A549 (cell line): ENCODE results near the gene PCNX2.

ENCODE experiments used
- TP53 ChIP-seq: fragments of 250-450 bp; sonication (Bioruptor Pico); IDR thresholded peaks from 2 replicates; pipeline ENCODE4 v1.5.0; 2021; ENCODE audit warnings: mild to moderate bottlenecking, moderate library complexity
- TF ChIP-seq, protein P1 (sequence below): fragments of >200 bp; sonication (Bioruptor Twin); formaldehyde crosslinking; IDR thresholded peaks from 3 replicates; pipeline ENCODE4 v1.5.1; 2016

- TF ChIP-seq, protein P1, sequence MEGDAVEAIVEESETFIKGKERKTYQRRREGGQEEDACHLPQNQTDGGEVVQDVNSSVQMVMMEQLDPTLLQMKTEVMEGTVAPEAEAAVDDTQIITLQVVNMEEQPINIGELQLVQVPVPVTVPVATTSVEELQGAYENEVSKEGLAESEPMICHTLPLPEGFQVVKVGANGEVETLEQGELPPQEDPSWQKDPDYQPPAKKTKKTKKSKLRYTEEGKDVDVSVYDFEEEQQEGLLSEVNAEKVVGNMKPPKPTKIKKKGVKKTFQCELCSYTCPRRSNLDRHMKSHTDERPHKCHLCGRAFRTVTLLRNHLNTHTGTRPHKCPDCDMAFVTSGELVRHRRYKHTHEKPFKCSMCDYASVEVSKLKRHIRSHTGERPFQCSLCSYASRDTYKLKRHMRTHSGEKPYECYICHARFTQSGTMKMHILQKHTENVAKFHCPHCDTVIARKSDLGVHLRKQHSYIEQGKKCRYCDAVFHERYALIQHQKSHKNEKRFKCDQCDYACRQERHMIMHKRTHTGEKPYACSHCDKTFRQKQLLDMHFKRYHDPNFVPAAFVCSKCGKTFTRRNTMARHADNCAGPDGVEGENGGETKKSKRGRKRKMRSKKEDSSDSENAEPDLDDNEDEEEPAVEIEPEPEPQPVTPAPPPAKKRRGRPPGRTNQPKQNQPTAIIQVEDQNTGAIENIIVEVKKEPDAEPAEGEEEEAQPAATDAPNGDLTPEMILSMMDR = no peak
- no peak for TF ChIP-seq TP53 (CRISPR knock-in tag)
Observed at GRCh38 chr1:233253832-233254331, 41.6 kb downstream of the PCNX2 start.
